C4-2B (cell line): ENCODE results near the gene TRAPPC10.

Experiments used
- ZFX ChIP-seq: fragments of 450-650 bp; IDR thresholded peaks from 2 replicates; pipeline ENCODE4 v1.6.1; 2017
- TF ChIP-seq, protein P1 (sequence below): fragments of 450-650 bp; conservative IDR thresholded peaks from 2 replicates; pipeline ENCODE4 v1.5.1; 2017; ENCODE audit warnings: mild to moderate bottlenecking

DNA sequence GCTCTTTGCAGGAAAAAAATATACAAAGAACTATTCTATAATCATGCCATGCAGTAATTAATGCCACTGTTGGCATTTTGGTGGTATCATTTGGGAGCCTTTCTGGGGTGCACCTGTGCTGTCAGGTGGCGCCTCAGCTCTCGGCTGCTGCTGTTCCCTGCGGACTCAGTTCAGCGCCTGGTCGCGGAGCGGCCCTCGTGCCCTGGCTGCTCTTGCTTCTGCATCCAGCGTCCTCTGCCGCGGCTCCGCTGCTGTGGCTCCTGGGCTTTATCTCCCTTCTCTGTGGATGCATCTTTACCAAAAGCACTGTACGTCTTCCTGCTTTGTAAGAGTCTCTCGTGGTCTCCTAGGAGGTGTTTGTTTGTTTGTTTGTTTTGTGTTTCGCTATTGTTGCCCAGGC is 60.0 kb downstream of the TRAPPC10 start:
- TF ChIP-seq, protein P1, sequence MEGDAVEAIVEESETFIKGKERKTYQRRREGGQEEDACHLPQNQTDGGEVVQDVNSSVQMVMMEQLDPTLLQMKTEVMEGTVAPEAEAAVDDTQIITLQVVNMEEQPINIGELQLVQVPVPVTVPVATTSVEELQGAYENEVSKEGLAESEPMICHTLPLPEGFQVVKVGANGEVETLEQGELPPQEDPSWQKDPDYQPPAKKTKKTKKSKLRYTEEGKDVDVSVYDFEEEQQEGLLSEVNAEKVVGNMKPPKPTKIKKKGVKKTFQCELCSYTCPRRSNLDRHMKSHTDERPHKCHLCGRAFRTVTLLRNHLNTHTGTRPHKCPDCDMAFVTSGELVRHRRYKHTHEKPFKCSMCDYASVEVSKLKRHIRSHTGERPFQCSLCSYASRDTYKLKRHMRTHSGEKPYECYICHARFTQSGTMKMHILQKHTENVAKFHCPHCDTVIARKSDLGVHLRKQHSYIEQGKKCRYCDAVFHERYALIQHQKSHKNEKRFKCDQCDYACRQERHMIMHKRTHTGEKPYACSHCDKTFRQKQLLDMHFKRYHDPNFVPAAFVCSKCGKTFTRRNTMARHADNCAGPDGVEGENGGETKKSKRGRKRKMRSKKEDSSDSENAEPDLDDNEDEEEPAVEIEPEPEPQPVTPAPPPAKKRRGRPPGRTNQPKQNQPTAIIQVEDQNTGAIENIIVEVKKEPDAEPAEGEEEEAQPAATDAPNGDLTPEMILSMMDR: no peak
- no peak for TF ChIP-seq ZFX
